SK-N-SH treated with all-trans-retinoic acid at 6 μM for 48 hours (cell line): Measurements from ENCODE around the gene GAGE12J.

Source experiments
- BACH2 ChIP-seq: fragments of 250-450 bp; sonication (Bioruptor Pico); IDR thresholded peaks from 2 replicates; pipeline ENCODE4 v1.9.0; 2021; ENCODE audit warnings: mild to moderate bottlenecking, borderline replicate concordance
- CREB5 ChIP-seq: fragments of 250-450 bp; sonication (Bioruptor Pico); IDR thresholded peaks from 2 replicates; pipeline ENCODE4 v1.5.1; 2020; ENCODE audit warnings: low read depth, mild to moderate bottlenecking, moderate library complexity
- ESRRG ChIP-seq: fragments of 250-450 bp; sonication (Bioruptor Pico); IDR thresholded peaks from 2 replicates; pipeline ENCODE4 v1.6.1; 2021; ENCODE audit warnings: mild to moderate bottlenecking
- ISL1 ChIP-seq: fragments of 250-450 bp; sonication (Bioruptor Pico); IDR thresholded peaks from 2 replicates; pipeline ENCODE4 v2.1.2; 2022; ENCODE audit warnings: mild to moderate bottlenecking, moderate library complexity
- OSR1 ChIP-seq: fragments of 250-450 bp; sonication (Bioruptor Pico); IDR thresholded peaks from 2 replicates; pipeline ENCODE4 v1.8.0; 2022; ENCODE audit warnings: moderate library complexity, mild to moderate bottlenecking, inconsistent platforms
- PATZ1 ChIP-seq: fragments of 250-450 bp; sonication (Bioruptor Pico); IDR thresholded peaks from 2 replicates; pipeline ENCODE4 v1.8.0; 2020; ENCODE audit warnings: mild to moderate bottlenecking, moderate library complexity, borderline replicate concordance
- PPARA ChIP-seq: fragments of 250-450 bp; sonication (Bioruptor Pico); IDR thresholded peaks from 2 replicates; pipeline ENCODE4 v1.5.0; 2020; ENCODE audit warnings: mild to moderate bottlenecking, borderline replicate concordance
- RARB ChIP-seq: fragments of 250-450 bp; sonication (Bioruptor Pico); IDR thresholded peaks from 2 replicates; pipeline ENCODE4 v1.8.0; 2021; ENCODE audit warnings: mild to moderate bottlenecking, moderate library complexity
- SNAI2 ChIP-seq: fragments of 250-450 bp; sonication (Bioruptor Pico); IDR thresholded peaks from 2 replicates; pipeline ENCODE4 v1.5.0; 2020; ENCODE audit warnings: mild to moderate bottlenecking, moderate library complexity
- TCF4 ChIP-seq: fragments of 250-450 bp; sonication (Bioruptor Pico); IDR thresholded peaks from 2 replicates; pipeline ENCODE4 v1.8.0; 2021; ENCODE audit warnings: mild to moderate bottlenecking, moderate library complexity, borderline replicate concordance
- TSHZ2 ChIP-seq: fragments of 250-450 bp; sonication (Bioruptor Pico); IDR thresholded peaks from 2 replicates; pipeline ENCODE4 v1.5.0; 2020; ENCODE audit warnings: mild to moderate bottlenecking, moderate library complexity
- ZFP3 ChIP-seq: fragments of 250-450 bp; sonication (Bioruptor Pico); IDR thresholded peaks from 2 replicates; pipeline ENCODE4 v1.5.0; 2020; ENCODE audit warnings: mild to moderate bottlenecking, moderate library complexity
- ZNF8 ChIP-seq: fragments of 450-650 bp; formaldehyde crosslinking; IDR thresholded peaks from 2 replicates; pipeline ENCODE4 v1.5.0; 2020; ENCODE audit warnings: mild to moderate bottlenecking, moderate library complexity

- no peak for TF ChIP-seq ESRRG (CRISPR knock-in tag)
- no peak for TF ChIP-seq RARB (CRISPR knock-in tag)
- no peak for TF ChIP-seq TCF4
- TF ChIP-seq PATZ1 (CRISPR knock-in tag) = no peak
- TF ChIP-seq CREB5 (CRISPR knock-in tag) = no peak
- no peak for TF ChIP-seq SNAI2 (CRISPR knock-in tag)
- no peak for TF ChIP-seq ZFP3 (CRISPR knock-in tag)
- TF ChIP-seq TSHZ2 (CRISPR knock-in tag) = no peak
- no peak for TF ChIP-seq ISL1
- TF ChIP-seq ZNF8 (CRISPR knock-in tag) = no peak
- no peak for TF ChIP-seq PPARA (CRISPR knock-in tag)
- no peak for TF ChIP-seq BACH2
- no peak for TF ChIP-seq OSR1
These were observed 35.7 kb upstream of the GAGE12J start for GRCh38 chrX:49286136-49286535.
